Rectal smooth muscle tissue (tissue), 1 donor: ENCODE measurements around the gene TAF4.

ENCODE experiments used
- H3K27ac ChIP-seq: one replicate; pipeline ENCODE4 v1.7.0; 2013; ENCODE audit warnings: low read depth, low read length, inconsistent platforms
- H3K27me3 ChIP-seq: one replicate; pipeline ENCODE4 v1.7.0; 2013; ENCODE audit warnings: low read length; ENCODE audit not compliant: control insufficient read depth, insufficient read depth
- H3K36me3 ChIP-seq: one replicate; pipeline ENCODE4 v1.7.0; 2013; ENCODE audit warnings: low read length; ENCODE audit not compliant: control insufficient read depth, insufficient read depth
- H3K4me1 ChIP-seq: one replicate; pipeline ENCODE4 v1.7.0; 2013; ENCODE audit warnings: low read length; ENCODE audit not compliant: control insufficient read depth, insufficient read depth
- H3K4me3 ChIP-seq: one replicate; pipeline ENCODE4 v1.7.0; 2013; ENCODE audit warnings: low read length
- H3K9ac ChIP-seq: one replicate; pipeline ENCODE4 v1.7.0; 2013; ENCODE audit warnings: low read length

Gene TAF4

DNA sequence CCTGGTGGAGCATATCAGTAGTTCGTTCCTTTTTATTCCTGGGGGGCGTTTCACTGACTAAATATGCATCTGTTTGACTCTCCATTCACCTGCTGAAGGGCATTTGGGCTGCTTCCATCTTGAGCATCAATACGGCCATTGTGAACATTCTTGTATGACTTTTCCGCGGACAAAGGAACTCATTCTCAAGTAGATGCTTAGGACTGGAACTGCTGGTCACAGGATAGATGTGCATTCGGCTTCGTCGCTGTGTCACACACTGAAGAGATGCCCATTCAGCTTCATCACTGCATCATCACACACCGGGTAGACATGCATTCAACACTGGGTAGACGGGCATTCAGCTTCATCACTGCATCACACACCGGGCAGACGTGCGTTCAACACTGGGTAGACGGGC, 95.3 kb downstream of the TAF4 start:
- Histone ChIP-seq H3K27ac (no peak overlapping the region), H3K27me3 (peaks cover 4% of the 10 kb centered on the region), H3K9ac (no peak overlapping the region), H3K4me3 (no peak overlapping the region), H3K4me1 (no peaks in the 10 kb centered on the region), H3K36me3 (peaks cover 9% of the 10 kb centered on the region)

- Histone ChIP-seq H3K27ac (no peak overlapping the region), H3K9ac (no peak overlapping the region), H3K4me3 (no peak overlapping the region), H3K27me3 (peaks cover 4% of the 10 kb centered on the region), H3K36me3 (peaks cover 9% of the 10 kb centered on the region), H3K4me1 (no peaks in the 10 kb centered on the region)
Observed at GRCh38 chr20:61969806-61970205, 95.9 kb downstream of the TAF4 start.

GRCh38 chr20:61968932-61969331, 96.7 kb downstream of the TAF4 start:
- H3K9ac ChIP-seq: no peak overlapping the region
- no peaks in the 10 kb centered on the region for H3K4me1 ChIP-seq
- H3K4me3 ChIP-seq: no peak overlapping the region
- H3K27me3 ChIP-seq: peaks cover 4% of the 10 kb centered on the region
- H3K36me3 ChIP-seq: peaks cover 5% of the 10 kb centered on the region
- H3K27ac ChIP-seq: no peak overlapping the region

- H3K36me3 ChIP-seq: peaks cover 3% of the 10 kb centered on the region
- H3K4me1 ChIP-seq: no peaks in the 10 kb centered on the region
- H3K27ac ChIP-seq: no peak overlapping the region
- H3K27me3 ChIP-seq: peaks cover 4% of the 10 kb centered on the region
- H3K9ac ChIP-seq: no peak overlapping the region
- no peak overlapping the region for H3K4me3 ChIP-seq
Observed at GRCh38 chr20:61968036-61968810, 97.5 kb downstream of the TAF4 start.

DNA sequence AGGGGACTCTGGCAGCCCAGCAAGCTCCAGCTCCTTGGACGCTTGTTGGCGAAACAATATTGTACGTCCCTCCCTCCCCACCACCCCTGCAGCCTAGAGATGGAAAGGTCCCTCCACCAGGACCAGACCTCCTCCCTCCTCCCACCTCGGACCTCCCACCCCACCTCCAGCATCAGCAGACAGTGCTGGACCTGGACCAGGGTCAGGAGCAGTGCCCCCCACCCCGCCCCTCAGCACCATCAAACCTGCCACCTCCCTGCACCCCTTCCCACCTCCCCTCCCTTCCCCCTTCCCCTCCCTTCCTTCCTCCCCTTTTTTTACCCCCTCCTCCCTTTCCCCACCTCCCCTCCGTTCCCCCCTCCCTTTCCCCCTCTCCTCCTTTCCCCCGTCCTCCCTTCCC, 98.4 kb downstream of the TAF4 start:
- Histone ChIP-seq H3K36me3 (no peaks in the 10 kb centered on the region), H3K9ac (no peak overlapping the region), H3K4me3 (no peak overlapping the region), H3K27ac (no peak overlapping the region), H3K4me1 (no peaks in the 10 kb centered on the region), H3K27me3 (peaks cover 4% of the 10 kb centered on the region)

DNA sequence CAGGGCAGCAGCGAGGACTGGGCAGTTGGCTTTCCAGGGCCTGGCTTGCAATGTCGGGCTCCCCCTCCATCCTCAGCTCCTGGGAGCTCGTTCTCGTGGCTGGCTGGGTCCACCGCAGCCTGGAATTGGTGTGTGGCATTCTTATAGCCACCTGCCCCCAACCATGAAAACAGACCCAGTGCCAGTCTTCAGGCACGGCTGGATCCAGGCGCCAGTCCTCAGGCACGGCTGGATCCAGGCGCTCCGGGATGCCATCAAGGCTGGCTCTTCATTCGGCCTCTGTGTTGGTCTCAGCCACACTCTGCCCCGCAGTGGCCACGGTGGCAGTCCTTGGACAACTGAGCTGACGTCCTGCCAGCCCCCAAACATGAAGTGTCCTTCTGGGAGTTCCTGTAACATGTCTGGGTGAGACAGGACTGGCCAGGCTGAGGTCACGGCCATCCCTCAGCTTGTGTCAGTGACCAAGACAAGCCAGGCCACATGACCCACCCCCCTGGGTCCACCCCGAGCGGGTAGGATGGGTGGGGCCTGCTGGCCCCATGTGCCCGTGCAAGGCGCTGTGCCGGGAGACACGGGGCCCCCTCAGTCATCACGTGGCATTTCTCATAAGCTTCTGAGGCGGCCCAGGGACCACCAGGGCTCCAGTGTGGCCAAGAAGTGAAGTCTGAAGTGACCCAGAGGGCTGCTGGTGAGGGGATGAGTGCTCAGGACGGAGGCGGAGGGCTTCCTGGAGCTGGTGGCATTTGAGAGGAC, 99.0 kb downstream of the TAF4 start:
- no peak overlapping the region for H3K4me3 ChIP-seq
- H3K36me3 ChIP-seq: no peaks in the 10 kb centered on the region
- no peaks in the 10 kb centered on the region for H3K4me1 ChIP-seq
- no peak overlapping the region for H3K27ac ChIP-seq
- no peak overlapping the region for H3K9ac ChIP-seq
- H3K27me3 ChIP-seq: peaks cover 4% of the 10 kb centered on the region

DNA sequence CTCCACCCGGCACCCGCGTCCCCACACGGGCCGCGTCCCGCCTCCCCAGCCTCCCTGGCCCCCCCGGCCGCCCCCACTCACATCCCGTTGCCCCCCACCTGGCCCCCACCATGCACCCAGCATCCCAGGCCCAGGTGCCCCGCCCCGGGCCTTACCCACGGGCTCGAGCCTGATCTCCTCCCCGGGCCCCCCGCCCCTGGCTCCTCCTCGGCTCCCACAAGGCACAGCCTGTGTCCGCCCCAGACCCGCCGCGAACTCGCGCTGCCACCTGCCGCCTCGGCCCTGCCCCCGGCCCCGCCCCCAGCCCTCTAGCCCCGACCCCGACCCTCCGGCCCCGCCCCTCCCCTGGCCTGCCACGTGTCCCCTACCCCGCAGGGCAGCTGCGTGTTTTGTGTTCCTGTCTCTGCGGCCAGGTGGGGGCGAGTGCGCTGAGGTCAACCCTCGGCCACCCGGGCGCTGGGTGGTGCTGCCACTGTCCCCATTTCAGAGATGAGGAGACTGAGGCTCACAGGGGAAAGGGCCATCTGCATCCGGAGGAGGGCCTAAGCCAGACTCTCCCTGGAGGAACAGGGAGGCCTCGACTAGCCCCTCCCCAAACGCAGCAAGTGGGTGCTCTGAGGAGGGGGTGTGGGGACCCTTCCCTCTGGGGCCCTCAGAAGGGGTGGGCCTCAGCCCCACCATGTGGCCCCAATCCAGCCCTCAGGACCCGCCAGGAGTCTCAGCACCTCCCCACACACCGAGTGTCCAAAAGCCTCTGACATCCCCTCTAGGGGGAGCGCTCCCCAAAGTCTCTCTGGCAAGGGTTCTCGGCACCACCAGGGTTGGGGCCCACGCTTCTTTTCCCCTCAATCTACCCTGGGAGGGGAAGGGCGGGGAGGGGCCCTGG, 99.8 kb downstream of the TAF4 start:
- H3K36me3 ChIP-seq: no peaks in the 10 kb centered on the region
- no peak overlapping the region for H3K4me3 ChIP-seq
- no peak overlapping the region for H3K27ac ChIP-seq
- peaks cover 4% of the 10 kb centered on the region for H3K27me3 ChIP-seq
- H3K9ac ChIP-seq: no peak overlapping the region
- no peaks in the 10 kb centered on the region for H3K4me1 ChIP-seq

- Histone ChIP-seq H3K36me3 (no peaks in the 10 kb centered on the region), H3K9ac (no peak overlapping the region), H3K4me1 (no peaks in the 10 kb centered on the region), H3K27ac (no peak overlapping the region), H3K27me3 (peaks cover 4% of the 10 kb centered on the region), H3K4me3 (no peak overlapping the region)
Observed at GRCh38 chr20:61964675-61965605, 100.7 kb downstream of the TAF4 start.

DNA sequence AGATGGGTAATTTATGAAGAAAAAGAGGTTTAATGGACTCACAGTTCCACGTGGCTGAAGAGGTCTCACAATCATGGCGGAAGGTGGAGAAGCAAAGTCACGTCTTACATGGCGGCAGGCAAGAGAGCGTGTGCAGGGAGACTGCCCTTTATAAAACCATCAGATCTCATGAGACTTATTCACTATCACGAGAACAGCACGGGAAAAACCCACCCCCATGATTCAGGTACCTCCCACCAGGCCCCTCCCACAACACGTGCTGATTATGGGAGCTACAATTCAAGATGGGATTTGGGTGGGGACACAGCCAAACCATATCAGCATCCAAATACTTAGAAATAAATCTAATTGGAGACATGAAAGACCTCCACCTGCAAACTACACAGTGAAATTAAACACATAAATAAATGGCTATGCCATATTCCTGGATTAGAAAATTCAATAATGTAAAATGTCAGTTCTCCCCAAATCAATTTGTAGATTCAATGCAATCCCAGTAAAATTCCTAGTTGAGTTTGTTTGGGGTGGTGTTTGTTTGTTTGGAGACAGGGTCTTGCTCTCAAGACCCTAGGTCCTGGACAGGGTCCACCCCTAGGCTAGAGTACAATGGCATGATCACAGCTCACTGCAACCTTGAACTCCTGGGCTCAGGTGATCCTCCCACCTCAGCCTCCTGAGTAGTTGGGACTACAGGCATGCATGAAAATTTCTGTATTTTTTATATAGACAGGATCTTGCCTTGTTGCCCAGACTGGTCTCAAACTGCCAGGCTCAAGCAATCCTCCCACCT, 101.6 kb downstream of the TAF4 start:
- H3K27me3 ChIP-seq: peaks cover 4% of the 10 kb centered on the region
- no peak overlapping the region for H3K4me3 ChIP-seq
- H3K4me1 ChIP-seq: no peaks in the 10 kb centered on the region
- H3K36me3 ChIP-seq: no peaks in the 10 kb centered on the region
- H3K9ac ChIP-seq: no peak overlapping the region
- H3K27ac ChIP-seq: no peak overlapping the region

DNA sequence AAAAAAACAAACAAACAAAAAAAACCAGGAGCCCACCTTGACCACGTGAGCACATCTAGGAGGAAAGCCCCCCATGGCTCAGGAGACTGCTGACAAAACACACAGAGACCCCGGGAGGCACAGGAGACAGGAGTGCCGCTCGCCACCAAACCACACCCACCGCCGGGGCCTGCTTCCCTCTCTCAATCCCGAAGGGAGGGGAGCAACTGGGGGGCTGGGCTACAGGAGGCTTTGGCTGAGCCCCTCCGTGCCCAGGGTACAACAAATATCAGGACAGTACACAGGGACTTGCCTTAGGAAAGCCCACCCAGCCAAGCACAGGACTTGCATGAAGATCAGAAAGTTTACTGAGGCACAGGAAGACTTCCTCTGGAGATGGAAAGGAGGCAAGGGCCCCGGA, 102.5 kb downstream of the TAF4 start:
- Histone ChIP-seq H3K27ac (no peak overlapping the region), H3K4me1 (no peaks in the 10 kb centered on the region), H3K27me3 (peaks cover 4% of the 10 kb centered on the region), H3K9ac (no peak overlapping the region), H3K4me3 (no peak overlapping the region), H3K36me3 (no peaks in the 10 kb centered on the region)

- no peak overlapping the region for H3K9ac ChIP-seq
Observed at GRCh38 chr20:61960836-61961235, 104.8 kb downstream of the TAF4 start.

More at GRCh38 chr20:61960836-61961235, 104.8 kb downstream of the TAF4 start:
- Histone ChIP-seq H3K27me3 (peaks cover under 1% of the 10 kb centered on the region), H3K4me1 (no peaks in the 10 kb centered on the region), H3K36me3 (no peaks in the 10 kb centered on the region), H3K4me3 (no peak overlapping the region), H3K27ac (no peak overlapping the region)
